ENCODE data around the gene REEP1.

Gene REEP1

DNA sequence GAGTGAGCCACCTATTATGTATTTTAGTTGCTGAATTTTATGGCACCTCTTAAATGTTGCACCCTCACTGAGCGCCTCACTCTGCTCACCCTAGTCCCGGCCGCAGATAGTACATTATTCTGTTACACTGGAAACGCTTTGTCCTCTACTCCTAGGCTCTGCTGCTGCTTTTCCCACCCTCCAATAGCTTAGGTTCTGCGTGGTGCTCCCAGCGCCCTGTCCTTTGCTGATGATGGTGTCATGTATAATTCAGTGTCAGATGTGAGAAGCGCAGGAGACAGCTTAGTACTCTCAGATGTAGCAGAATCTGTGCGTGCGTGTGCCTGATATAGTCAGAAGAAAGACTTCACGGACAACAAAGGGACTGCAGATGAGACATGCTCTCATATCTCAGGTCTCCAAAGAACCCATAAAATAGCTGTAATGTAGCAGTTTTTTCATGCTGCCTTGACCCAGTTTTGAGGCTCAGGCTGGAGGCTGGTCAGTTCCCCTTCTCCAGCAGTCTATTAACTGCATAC is 1.4 kb upstream of the REEP1 start:
- no peaks in the 10 kb centered on the region for H3K9me2 ChIP-seq (replicated peaks; ENCODE audit: insufficient read depth, low read length)
- no peak overlapping the region for H3K4me3 ChIP-seq (ENCODE audit: insufficient read depth, low read length, poor library complexity, severe bottlenecking)
- peaks cover 4% of the 10 kb centered on the region; the same call in 1 of the 2 replicates for H3K9me3 ChIP-seq (ENCODE audit: insufficient read depth, low read length)
- no peaks in the 10 kb centered on the region for H3K79me2 ChIP-seq (ENCODE audit: insufficient read depth, low read length)
- no peaks in the 10 kb centered on the region for H3F3A ChIP-seq (ENCODE audit: insufficient read depth)
- no peak overlapping the region for H2AFZ ChIP-seq (ENCODE audit: low read depth, low read length, severe bottlenecking)
- no peaks in the 10 kb centered on the region for H3K27me3 ChIP-seq (ENCODE audit: low read length)
- no peak overlapping the region for H3K27ac ChIP-seq (ENCODE audit: low read depth, low read length)
- no peak for TF ChIP-seq EZH2phosphoT487 (conservative IDR thresholded peaks at IDR 0.05; ENCODE audit: low read length)
- no peak for TF ChIP-seq CTCF (IDR thresholded peaks at IDR 0.05; ENCODE audit: insufficient read depth, low read length, poor library complexity, severe bottlenecking)
- no peak overlapping the region for H3K9ac ChIP-seq (ENCODE audit: low read length)
- no peaks in the 10 kb centered on the region for H4K20me1 ChIP-seq (ENCODE audit: low read depth, low read length)
- H3K36me3 ChIP-seq (ENCODE audit: low read length) = no peaks in the 10 kb centered on the region
- H3K4me2 ChIP-seq (ENCODE audit: low read depth, low read length, poor library complexity, severe bottlenecking) = no peak overlapping the region

- no peaks in the 10 kb centered on the region for H3K27me3 ChIP-seq (ENCODE audit: low read length)
- H2AFZ ChIP-seq (ENCODE audit: low read depth, low read length, severe bottlenecking) = no peak overlapping the region
- H3F3A ChIP-seq (ENCODE audit: insufficient read depth) = no peaks in the 10 kb centered on the region
- H3K9me2 ChIP-seq (replicated peaks; ENCODE audit: insufficient read depth, low read length) = no peaks in the 10 kb centered on the region
- H4K20me1 ChIP-seq (ENCODE audit: low read depth, low read length) = no peaks in the 10 kb centered on the region
- H3K4me2 ChIP-seq (ENCODE audit: low read depth, low read length, poor library complexity, severe bottlenecking) = peak overlapping the region; percentile 50
- TF ChIP-seq EZH2phosphoT487 (conservative IDR thresholded peaks at IDR 0.05; ENCODE audit: low read length) (no peak), CTCF (IDR thresholded peaks at IDR 0.05; ENCODE audit: insufficient read depth, low read length, poor library complexity, severe bottlenecking) (no peak)
- no peaks in the 10 kb centered on the region for H3K79me2 ChIP-seq (ENCODE audit: insufficient read depth, low read length)
- peaks cover 4% of the 10 kb centered on the region; the same call in 1 of the 2 replicates for H3K9me3 ChIP-seq (ENCODE audit: insufficient read depth, low read length)
- H3K4me3 ChIP-seq (ENCODE audit: insufficient read depth, low read length, poor library complexity, severe bottlenecking) = no peak overlapping the region
- no peak overlapping the region for H3K27ac ChIP-seq (ENCODE audit: low read depth, low read length)
- H3K36me3 ChIP-seq (ENCODE audit: low read length) = no peaks in the 10 kb centered on the region
- H3K9ac ChIP-seq (ENCODE audit: low read length) = no peak overlapping the region
Observed at GRCh38 chr2:86336675-86337243, 667 bp downstream of the REEP1 start.

DNA sequence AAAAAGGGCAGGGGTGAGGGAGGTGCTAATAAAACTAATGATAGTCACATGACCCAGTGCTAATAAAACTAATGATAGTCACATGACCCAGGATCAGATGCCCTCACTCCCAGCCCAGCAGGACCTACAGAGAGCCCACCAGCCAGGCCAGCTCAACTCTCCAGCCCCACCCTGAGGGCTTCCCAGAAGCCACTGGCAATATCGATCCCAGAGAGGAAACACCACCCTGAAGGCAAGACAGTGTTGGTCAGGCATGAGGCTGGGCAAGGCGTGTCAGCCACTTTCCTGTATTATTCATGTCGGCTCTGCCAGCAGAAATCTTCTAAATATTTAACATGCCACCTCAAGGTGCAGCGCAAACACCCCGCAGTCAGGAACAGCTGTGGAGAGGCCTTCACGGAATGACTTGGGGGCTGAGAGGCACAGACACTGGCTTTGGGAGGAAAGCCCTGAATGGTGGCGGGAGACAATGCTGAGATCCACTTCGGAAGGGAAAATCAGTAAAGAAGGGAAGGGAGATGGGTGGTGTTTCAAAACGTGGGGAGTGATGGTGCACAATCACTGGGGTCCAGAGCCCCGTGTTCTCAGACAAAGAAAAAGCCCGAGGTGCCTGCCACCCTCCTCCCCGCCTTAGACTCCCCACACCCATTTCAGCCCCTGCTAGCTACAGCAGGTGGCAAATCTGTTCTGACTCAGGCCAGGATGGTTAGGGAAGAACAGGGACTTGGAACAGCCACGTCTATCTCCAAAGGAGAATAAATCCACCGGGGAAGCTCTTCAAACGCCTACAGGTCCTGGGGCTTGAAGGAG is 1.4 kb downstream of the REEP1 start:
- H3K36me3 ChIP-seq (ENCODE audit: low read length) = no peaks in the 10 kb centered on the region
- H3K27me3 ChIP-seq (ENCODE audit: low read length) = no peaks in the 10 kb centered on the region
- H2AFZ ChIP-seq (ENCODE audit: low read depth, low read length, severe bottlenecking) = no peak overlapping the region
- H3K27ac ChIP-seq (ENCODE audit: low read depth, low read length) = no peak overlapping the region
- H3K79me2 ChIP-seq (ENCODE audit: insufficient read depth, low read length) = no peaks in the 10 kb centered on the region
- no peaks in the 10 kb centered on the region for H3F3A ChIP-seq (ENCODE audit: insufficient read depth)
- peak overlapping the region; percentile 50 for H3K4me2 ChIP-seq (ENCODE audit: low read depth, low read length, poor library complexity, severe bottlenecking)
- H3K9ac ChIP-seq (ENCODE audit: low read length) = no peak overlapping the region
- H4K20me1 ChIP-seq (ENCODE audit: low read depth, low read length) = no peaks in the 10 kb centered on the region
- no peaks in the 10 kb centered on the region for H3K9me2 ChIP-seq (replicated peaks; ENCODE audit: insufficient read depth, low read length)
- no peak overlapping the region for H3K4me3 ChIP-seq (ENCODE audit: insufficient read depth, low read length, poor library complexity, severe bottlenecking)
- no peaks in the 10 kb centered on the region for H3K9me3 ChIP-seq (ENCODE audit: insufficient read depth, low read length)
- TF ChIP-seq EZH2phosphoT487 (conservative IDR thresholded peaks at IDR 0.05; ENCODE audit: low read length) = no peak
- no peak for TF ChIP-seq CTCF (IDR thresholded peaks at IDR 0.05; ENCODE audit: insufficient read depth, low read length, poor library complexity, severe bottlenecking)
